ENCODE measurements around the gene PDE4D. TPM values are rescaled to one million over a fixed set of nuclear protein-coding genes. Genes with fewer than 3 reads are reported as not detected.

PDE4D gene
- total RNA-seq, 2 experiments from 2014 or later: 68.5 to 69.8 TPM

- CTCF ChIA-PET: interaction anchor here (1.0 kb wide), 1 partner anchor 347 kb away, joined by 4 read pairs; no protein-coding TSS in a partner anchor
- Mint-ChIP-seq H3K27ac (no peak overlapping the region), H3K36me3 (ENCODE audit: low read depth) (no peaks in the 10 kb centered on the region), H3K4me1 (peaks cover 22% of the 10 kb centered on the region), H3K4me3 (no peak overlapping the region), H3K9me3 (ENCODE audit: low read depth) (no peaks in the 10 kb centered on the region), H3K27me3 (peaks cover 45% of the 10 kb centered on the region)
- ATAC-seq (peak; percentile 96), DNase-seq (peak; percentile 20)
- intact Hi-C loops (cut with DNase I, micrococcal nuclease): loop anchor here in 1 of 2 experiments (1.0 to 2.0 kb wide), 5 partner anchors 50 to 522 kb away; no protein-coding TSS in a partner anchor
- POLR2A ChIA-PET: no interaction called here
Measured at GRCh38 chr5:59238126-59238902, 655.2 kb downstream of the PDE4D start.

- H3K27me3 Mint-ChIP-seq: peaks cover 44% of the 10 kb centered on the region
- no peak overlapping the region for H3K27ac Mint-ChIP-seq
- CTCF ChIA-PET: interaction anchor here (0.6 to 1.9 kb wide), 5 partner anchors 17 to 564 kb away, joined by 3 to 8 read pairs (median 4); no protein-coding TSS in a partner anchor
Measured at GRCh38 chr5:59236986-59237385, 656.5 kb downstream of the PDE4D start.

GRCh38 chr5:59236448-59236847 is 657.1 kb downstream of the PDE4D start:
- H3K36me3 Mint-ChIP-seq (ENCODE audit: low read depth): no peaks in the 10 kb centered on the region
- H3K4me1 Mint-ChIP-seq: peaks cover 22% of the 10 kb centered on the region
- intact Hi-C loops (cut with DNase I, micrococcal nuclease): no loop called here
- DNase-seq: no peak
- H3K27me3 Mint-ChIP-seq: peaks cover 46% of the 10 kb centered on the region
- H3K9me3 Mint-ChIP-seq (ENCODE audit: low read depth): no peaks in the 10 kb centered on the region
- no peak overlapping the region for H3K4me3 Mint-ChIP-seq
- ChIA-PET POLR2A (no interaction called here), CTCF (interaction anchor here (0.6 to 1.9 kb wide), 6 partner anchors 16 to 564 kb away, joined by 3 to 8 read pairs (median 4); no protein-coding TSS in a partner anchor)
- ATAC-seq: no peak
- H3K27ac Mint-ChIP-seq: no peak overlapping the region

More at GRCh38 chr5:59236986-59237385, 656.5 kb downstream of the PDE4D start:
- ATAC-seq: no peak
- Mint-ChIP-seq H3K4me1 (peaks cover 22% of the 10 kb centered on the region), H3K4me3 (no peak overlapping the region), H3K36me3 (ENCODE audit: low read depth) (no peaks in the 10 kb centered on the region), H3K9me3 (ENCODE audit: low read depth) (no peaks in the 10 kb centered on the region)
- intact Hi-C loops (cut with DNase I, micrococcal nuclease): no loop called here
- POLR2A ChIA-PET: no interaction called here
- DNase-seq: no peak

GRCh38 chr5:59234236-59234635 is 659.3 kb downstream of the PDE4D start:
- H3K36me3 Mint-ChIP-seq (ENCODE audit: low read depth): no peaks in the 10 kb centered on the region
- DNase-seq (no peak), ATAC-seq (no peak)
- peaks cover 39% of the 10 kb centered on the region for H3K27me3 Mint-ChIP-seq
- H3K9me3 Mint-ChIP-seq (ENCODE audit: low read depth): no peaks in the 10 kb centered on the region
- ChIA-PET POLR2A (no interaction called here), CTCF (no interaction called here)
- intact Hi-C loops (cut with DNase I, micrococcal nuclease): no loop called here
- H3K4me3 Mint-ChIP-seq: no peak overlapping the region
- H3K4me1 Mint-ChIP-seq: peaks cover 18% of the 10 kb centered on the region
- no peak overlapping the region for H3K27ac Mint-ChIP-seq

GRCh38 chr5:59231221-59231931 is 662.1 kb downstream of the PDE4D start:
- Mint-ChIP-seq H3K4me3 (no peak overlapping the region), H3K9me3 (ENCODE audit: low read depth) (no peaks in the 10 kb centered on the region), H3K4me1 (no peaks in the 10 kb centered on the region), H3K27me3 (peaks cover 26% of the 10 kb centered on the region), H3K36me3 (ENCODE audit: low read depth) (no peaks in the 10 kb centered on the region), H3K27ac (no peak overlapping the region)
- intact Hi-C loops (cut with DNase I, micrococcal nuclease): no loop called here
- ChIA-PET POLR2A (no interaction called here), CTCF (interaction anchor here (3.6 kb wide), 1 partner anchor 43 kb away, joined by 9 read pairs; no protein-coding TSS in a partner anchor)
- ATAC-seq (peak; percentile 36), DNase-seq (no peak)

GRCh38 chr5:59222687-59223511 is 670.6 kb downstream of the PDE4D start:
- H3K4me3 Mint-ChIP-seq: no peak overlapping the region
- DNase-seq: no peak
- H3K36me3 Mint-ChIP-seq (ENCODE audit: low read depth): no peaks in the 10 kb centered on the region
- peaks cover 3% of the 10 kb centered on the region for H3K27me3 Mint-ChIP-seq
- ChIA-PET CTCF (interaction anchor here (0.5 to 3.2 kb wide), 11 partner anchors 13 to 1756 kb away, joined by 3 to 23 read pairs (median 4); no protein-coding TSS in a partner anchor), POLR2A (no interaction called here)
- ATAC-seq: no peak
- H3K9me3 Mint-ChIP-seq (ENCODE audit: low read depth): peaks cover 2% of the 10 kb centered on the region
- intact Hi-C loops (cut with DNase I, micrococcal nuclease): no loop called here
- peaks cover 2% of the 10 kb centered on the region for H3K4me1 Mint-ChIP-seq
- H3K27ac Mint-ChIP-seq: no peak overlapping the region

- ChIA-PET POLR2A (no interaction called here), CTCF (interaction anchor here (0.9 to 3.2 kb wide), 4 partner anchors 28 to 452 kb away, joined by 3 to 23 read pairs (median 4); no protein-coding TSS in a partner anchor)
- H3K4me3 Mint-ChIP-seq: no peak overlapping the region
- H3K27ac Mint-ChIP-seq: no peak overlapping the region
- intact Hi-C loops (cut with DNase I, micrococcal nuclease): no loop called here
- peaks cover 2% of the 10 kb centered on the region for H3K4me1 Mint-ChIP-seq
- peaks cover 2% of the 10 kb centered on the region for H3K9me3 Mint-ChIP-seq (ENCODE audit: low read depth)
- ATAC-seq (no peak), DNase-seq (no peak)
- H3K36me3 Mint-ChIP-seq (ENCODE audit: low read depth): no peaks in the 10 kb centered on the region
- H3K27me3 Mint-ChIP-seq: peaks cover 3% of the 10 kb centered on the region
Measured at GRCh38 chr5:59221769-59222168, 671.8 kb downstream of the PDE4D start.

GRCh38 chr5:59218424-59219045 is 675.0 kb downstream of the PDE4D start:
- ATAC-seq (no peak), DNase-seq (no peak)
- ChIA-PET CTCF (interaction anchor here (1.0 kb wide), 2 partner anchors 10 to 150 kb away, joined by 3 to 4 read pairs; no protein-coding TSS in a partner anchor), POLR2A (no interaction called here)
- Mint-ChIP-seq H3K4me1 (peaks cover 2% of the 10 kb centered on the region), H3K36me3 (ENCODE audit: low read depth) (no peaks in the 10 kb centered on the region), H3K27me3 (peaks cover 20% of the 10 kb centered on the region), H3K4me3 (no peak overlapping the region), H3K9me3 (ENCODE audit: low read depth) (no peaks in the 10 kb centered on the region), H3K27ac (no peak overlapping the region)
- intact Hi-C loops (cut with DNase I, micrococcal nuclease): loop anchor here (1.0 kb wide), 2 partner anchors 148 to 149 kb away; no protein-coding TSS in a partner anchor

- no peaks in the 10 kb centered on the region for H3K36me3 Mint-ChIP-seq (ENCODE audit: low read depth)
- peaks cover 26% of the 10 kb centered on the region for H3K27me3 Mint-ChIP-seq
- no peak overlapping the region for H3K4me3 Mint-ChIP-seq
- POLR2A ChIA-PET: interaction anchor here (0.7 kb wide), 1 partner anchor 484 kb away, joined by 3 read pairs; no protein-coding TSS in a partner anchor
- peaks cover 2% of the 10 kb centered on the region for H3K4me1 Mint-ChIP-seq
- CTCF ChIA-PET: interaction anchor here (0.7 to 1.6 kb wide), 6 partner anchors 8 to 162 kb away, joined by 3 to 8 read pairs (median 4); no protein-coding TSS in a partner anchor
- intact Hi-C loops (cut with DNase I, micrococcal nuclease): no loop called here
- no peak for ATAC-seq
- H3K9me3 Mint-ChIP-seq (ENCODE audit: low read depth): no peaks in the 10 kb centered on the region
- no peak overlapping the region for H3K27ac Mint-ChIP-seq
- no peak for DNase-seq
Measured at GRCh38 chr5:59216841-59217240, 676.7 kb downstream of the PDE4D start.

- POLR2A ChIA-PET: no interaction called here
- H3K36me3 Mint-ChIP-seq (ENCODE audit: low read depth): no peaks in the 10 kb centered on the region
- CTCF ChIA-PET: interaction anchor here (0.6 to 4.0 kb wide), 6 partner anchors 16 to 169 kb away, joined by 3 to 22 read pairs (median 3); no protein-coding TSS in a partner anchor
- peaks cover 23% of the 10 kb centered on the region for H3K27me3 Mint-ChIP-seq
- H3K4me3 Mint-ChIP-seq: no peak overlapping the region
- no peak overlapping the region for H3K27ac Mint-ChIP-seq
- H3K9me3 Mint-ChIP-seq (ENCODE audit: low read depth): no peaks in the 10 kb centered on the region
- DNase-seq: no peak
- intact Hi-C loops (cut with DNase I, micrococcal nuclease): no loop called here
- no peak for ATAC-seq
- H3K4me1 Mint-ChIP-seq: no peaks in the 10 kb centered on the region
Measured at GRCh38 chr5:59212596-59212995, 680.9 kb downstream of the PDE4D start.

All from activated CD4-positive, alpha-beta T cell treated with anti-CD3 and anti-CD28 coated beads for 36 hours (primary cell).